Measurements from ENCODE around the gene WWOX. TPM values are rescaled to one million over a fixed set of nuclear protein-coding genes. Genes with fewer than 3 reads are reported as not detected.

Gene WWOX
- polyA plus RNA-seq, 2 of the 4 experiments (the other 2 are of a cell fraction), result 16.0 to 17.2 TPM

DNA sequence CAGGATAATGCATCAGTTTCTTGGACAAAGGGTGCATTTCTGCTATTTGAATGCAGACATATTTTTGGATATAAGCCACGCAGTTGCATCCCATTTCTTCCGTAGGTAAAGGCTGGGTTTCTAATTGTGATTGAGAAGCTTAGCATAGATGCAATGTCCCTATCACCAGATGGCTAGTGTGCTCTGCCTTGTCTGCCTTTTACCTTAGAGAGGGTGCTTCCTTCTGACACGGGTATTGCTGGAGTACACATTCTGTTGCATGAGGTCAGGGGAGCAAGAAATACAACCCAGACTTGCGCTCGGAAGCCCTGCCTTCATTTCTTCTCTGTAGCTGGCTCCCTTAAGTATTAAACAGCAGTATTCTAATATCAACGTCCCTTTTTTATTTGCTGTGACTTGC, 337.4 kb downstream of the WWOX start:
- ATAC-seq (no peak), FAIRE-seq (no peak), DNase-seq (ENCODE audit: low read depth in 1 of 2, low spot score in 1 of 2) (no peak)
- Histone ChIP-seq H3K27ac (no peak overlapping the region), H3K9me3 (no peaks in the 10 kb centered on the region), H3K4me1 (no peaks in the 10 kb centered on the region), H3K4me3 (no peak overlapping the region), H3K4me2 (no peak overlapping the region)
- CTCF ChIA-PET, result interaction anchor here (0.7 kb wide), 1 partner anchor 41 kb away, joined by 4 read pairs; no protein-coding TSS in a partner anchor
- 52% methylated on average over 6 of the region's 6 CpGs for WGBS (ENCODE audit: missing lambda C conversion rate)
- POLR2A ChIA-PET, result no interaction called here
- TF ChIP-seq POLR2AphosphoS2 (conservative IDR thresholded peaks at IDR 0.05; ENCODE audit: low read length), result no peak
- no peak for TF ChIP-seq GATA3 (IDR thresholded peaks at IDR 0.05; ENCODE audit: borderline replicate concordance)
- no peak for TF ChIP-seq REST (IDR thresholded peaks at IDR 0.05)
- TF ChIP-seq USF2 (IDR thresholded peaks at IDR 0.05), result no peak
- TF ChIP-seq TFCP2L1 (CRISPR knock-in tag; IDR thresholded peaks at IDR 0.05), result no peak
- TF ChIP-seq FOSL2 (IDR thresholded peaks at IDR 0.05), result no peak
- TF ChIP-seq FOSL2 (CRISPR knock-in tag; IDR thresholded peaks at IDR 0.05), result no peak
- TF ChIP-seq, protein P1, sequence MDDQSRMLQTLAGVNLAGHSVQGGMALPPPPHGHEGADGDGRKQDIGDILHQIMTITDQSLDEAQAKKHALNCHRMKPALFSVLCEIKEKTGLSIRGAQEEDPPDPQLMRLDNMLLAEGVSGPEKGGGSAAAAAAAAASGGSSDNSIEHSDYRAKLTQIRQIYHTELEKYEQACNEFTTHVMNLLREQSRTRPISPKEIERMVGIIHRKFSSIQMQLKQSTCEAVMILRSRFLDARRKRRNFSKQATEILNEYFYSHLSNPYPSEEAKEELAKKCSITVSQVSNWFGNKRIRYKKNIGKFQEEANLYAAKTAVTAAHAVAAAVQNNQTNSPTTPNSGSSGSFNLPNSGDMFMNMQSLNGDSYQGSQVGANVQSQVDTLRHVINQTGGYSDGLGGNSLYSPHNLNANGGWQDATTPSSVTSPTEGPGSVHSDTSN (IDR thresholded peaks at IDR 0.05), result no peak
- no peak for TF ChIP-seq RFX5 (IDR thresholded peaks at IDR 0.05)
- TF ChIP-seq HOXA7 (CRISPR knock-in tag; IDR thresholded peaks at IDR 0.05), result no peak
- no peak for TF ChIP-seq JUN (IDR thresholded peaks at IDR 0.05)
- TF ChIP-seq NFE2L2 (conservative IDR thresholded peaks at IDR 0.05; ENCODE audit: low read length), result no peak
- no peak for TF ChIP-seq ESRRA (IDR thresholded peaks at IDR 0.05; ENCODE audit: borderline replicate concordance, low read length)
- no peak for TF ChIP-seq KDM5A (IDR thresholded peaks at IDR 0.05)
- TF ChIP-seq, protein P2, sequence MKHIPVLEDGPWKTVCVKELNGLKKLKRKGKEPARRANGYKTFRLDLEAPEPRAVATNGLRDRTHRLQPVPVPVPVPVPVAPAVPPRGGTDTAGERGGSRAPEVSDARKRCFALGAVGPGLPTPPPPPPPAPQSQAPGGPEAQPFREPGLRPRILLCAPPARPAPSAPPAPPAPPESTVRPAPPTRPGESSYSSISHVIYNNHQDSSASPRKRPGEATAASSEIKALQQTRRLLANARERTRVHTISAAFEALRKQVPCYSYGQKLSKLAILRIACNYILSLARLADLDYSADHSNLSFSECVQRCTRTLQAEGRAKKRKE (CRISPR knock-in tag; IDR thresholded peaks at IDR 0.05; ENCODE audit: low read depth), result no peak
- TF ChIP-seq FOSB (CRISPR knock-in tag; IDR thresholded peaks at IDR 0.05), result no peak
- no peak for TF ChIP-seq RCOR1 (IDR thresholded peaks at IDR 0.05; ENCODE audit: low read depth, low read length)
- TF ChIP-seq ZFP36 (IDR thresholded peaks at IDR 0.05; ENCODE audit: borderline replicate concordance, partially characterized antibody), result no peak
- no peak for TF ChIP-seq MAX (IDR thresholded peaks at IDR 0.05)
- TF ChIP-seq SMC3 (IDR thresholded peaks at IDR 0.05), result no peak

DNA sequence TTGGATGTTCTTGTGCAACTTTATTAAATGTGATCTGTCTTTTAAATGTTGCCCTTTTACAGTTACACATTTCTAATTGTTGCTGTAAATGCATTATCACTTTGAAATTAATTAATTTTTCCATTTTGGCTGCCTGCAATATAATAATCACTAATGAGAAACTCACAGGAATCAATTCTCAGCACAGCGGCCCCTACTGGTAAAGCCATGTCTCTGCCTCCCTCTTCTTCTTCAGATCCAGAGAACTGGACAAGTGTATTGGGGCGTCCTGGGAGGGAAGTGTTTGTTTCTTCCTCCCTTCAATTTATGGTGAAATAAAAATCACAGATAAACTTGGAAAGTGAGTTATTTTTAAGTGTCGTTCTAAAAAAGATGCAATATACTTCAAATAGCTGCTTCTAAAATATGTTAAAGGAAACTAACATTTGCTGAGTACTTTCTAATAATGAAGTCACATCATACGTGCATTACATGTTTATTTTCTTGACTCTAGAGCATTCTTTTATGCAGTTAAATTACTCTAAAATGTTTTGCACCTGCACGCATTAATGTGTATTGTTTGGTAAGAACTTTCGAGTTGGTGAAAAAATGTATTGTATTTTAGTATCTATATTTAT, 338.0 kb downstream of the WWOX start:
- Histone ChIP-seq H3K27ac (no peak overlapping the region), H3K9me3 (no peaks in the 10 kb centered on the region), H3K4me3 (no peak overlapping the region), H3K4me2 (no peak overlapping the region), H3K4me1 (no peaks in the 10 kb centered on the region)
- ATAC-seq, result 0 out of 6 replicates have a peak, but pooled peaks of 1 of the 2 experiments have one; percentile 51
- ChIA-PET POLR2A (no interaction called here), CTCF (interaction anchor here (1.4 to 1.6 kb wide), 2 partner anchors 10 to 16 kb away, joined by 3 to 4 read pairs; no protein-coding TSS in a partner anchor)
- peak; percentile 27 to 38 for DNase-seq (ENCODE audit: low read depth in 1 of 2, low spot score in 1 of 2)
- WGBS (ENCODE audit: missing lambda C conversion rate), result 39% methylated on average over 6 of the region's 6 CpGs
- FAIRE-seq, result no peak
- TF ChIP-seq HEYL (CRISPR knock-in tag; IDR thresholded peaks at IDR 0.05), result no peak
- no peak for TF ChIP-seq EHF (CRISPR knock-in tag; IDR thresholded peaks at IDR 0.05)
- TF ChIP-seq, protein P3, sequence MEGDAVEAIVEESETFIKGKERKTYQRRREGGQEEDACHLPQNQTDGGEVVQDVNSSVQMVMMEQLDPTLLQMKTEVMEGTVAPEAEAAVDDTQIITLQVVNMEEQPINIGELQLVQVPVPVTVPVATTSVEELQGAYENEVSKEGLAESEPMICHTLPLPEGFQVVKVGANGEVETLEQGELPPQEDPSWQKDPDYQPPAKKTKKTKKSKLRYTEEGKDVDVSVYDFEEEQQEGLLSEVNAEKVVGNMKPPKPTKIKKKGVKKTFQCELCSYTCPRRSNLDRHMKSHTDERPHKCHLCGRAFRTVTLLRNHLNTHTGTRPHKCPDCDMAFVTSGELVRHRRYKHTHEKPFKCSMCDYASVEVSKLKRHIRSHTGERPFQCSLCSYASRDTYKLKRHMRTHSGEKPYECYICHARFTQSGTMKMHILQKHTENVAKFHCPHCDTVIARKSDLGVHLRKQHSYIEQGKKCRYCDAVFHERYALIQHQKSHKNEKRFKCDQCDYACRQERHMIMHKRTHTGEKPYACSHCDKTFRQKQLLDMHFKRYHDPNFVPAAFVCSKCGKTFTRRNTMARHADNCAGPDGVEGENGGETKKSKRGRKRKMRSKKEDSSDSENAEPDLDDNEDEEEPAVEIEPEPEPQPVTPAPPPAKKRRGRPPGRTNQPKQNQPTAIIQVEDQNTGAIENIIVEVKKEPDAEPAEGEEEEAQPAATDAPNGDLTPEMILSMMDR (IDR thresholded peaks at IDR 0.05), result peak; percentile 75
- TF ChIP-seq RAD21 (conservative IDR thresholded peaks at IDR 0.05 in 1 of 2, IDR thresholded peaks at IDR 0.05 in 1 of 2), result 0 out of 5 replicates have a peak, but pooled peaks of 1 of the 2 experiments have one; percentile 13
- TF ChIP-seq HES2 (IDR thresholded peaks at IDR 0.05), result no peak
- no peak for TF ChIP-seq HOXA7 (CRISPR knock-in tag; IDR thresholded peaks at IDR 0.05)
- TF ChIP-seq TFCP2L1 (CRISPR knock-in tag; IDR thresholded peaks at IDR 0.05), result no peak
- no peak for TF ChIP-seq MYC (IDR thresholded peaks at IDR 0.05; ENCODE audit: borderline replicate concordance, low read length)
- no peak for TF ChIP-seq SREBF2 (IDR thresholded peaks at IDR 0.05)
- TF ChIP-seq EHMT2 (IDR thresholded peaks at IDR 0.05; ENCODE audit: low read depth), result no peak
- TF ChIP-seq CBX8 (IDR thresholded peaks at IDR 0.05), result no peak
- TF ChIP-seq ZSCAN20 (CRISPR knock-in tag; IDR thresholded peaks at IDR 0.05), result no peak
- no peak for TF ChIP-seq RFX5 (IDR thresholded peaks at IDR 0.05)
- TF ChIP-seq HOXB5 (CRISPR knock-in tag; IDR thresholded peaks at IDR 0.05), result no peak
